ENCODE results near the gene PSMD12. TPM values are rescaled to one million over a fixed set of nuclear protein-coding genes. Genes with fewer than 3 reads are reported as not detected.
A peak's percentile ranks its signal among the peaks of the same experiment; 100 is the strongest.
"Not testable (repeated sequence)": the region's sequence is repeated elsewhere in the genome, so short reads cannot be mapped to it uniquely, and the experiment has no call there.

PSMD12 gene
- total and polyA plus RNA-seq, 2 experiments from 2014 or later, result 16.6 to 44.1 TPM

DNA sequence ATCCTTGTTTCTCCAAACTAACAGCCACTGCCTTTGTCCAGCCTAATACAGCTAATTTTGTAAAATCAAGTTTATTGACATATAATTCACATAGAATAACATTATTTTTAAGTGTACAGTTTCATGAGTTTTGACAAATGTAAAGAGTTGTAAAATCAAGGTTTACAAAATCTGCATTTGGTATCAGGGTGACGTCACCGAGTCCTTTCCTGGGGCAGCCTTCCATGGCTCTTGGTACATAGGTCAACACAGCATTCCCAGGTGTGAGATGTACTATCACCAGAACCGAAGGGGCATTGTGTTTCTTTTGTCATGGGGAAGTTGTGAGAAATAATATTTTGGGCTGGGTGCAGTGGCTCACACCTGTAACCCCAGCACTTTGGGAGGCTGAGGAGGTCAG lies 42.9 kb downstream of the PSMD12 start:
- TF ChIP-seq, protein P1, sequence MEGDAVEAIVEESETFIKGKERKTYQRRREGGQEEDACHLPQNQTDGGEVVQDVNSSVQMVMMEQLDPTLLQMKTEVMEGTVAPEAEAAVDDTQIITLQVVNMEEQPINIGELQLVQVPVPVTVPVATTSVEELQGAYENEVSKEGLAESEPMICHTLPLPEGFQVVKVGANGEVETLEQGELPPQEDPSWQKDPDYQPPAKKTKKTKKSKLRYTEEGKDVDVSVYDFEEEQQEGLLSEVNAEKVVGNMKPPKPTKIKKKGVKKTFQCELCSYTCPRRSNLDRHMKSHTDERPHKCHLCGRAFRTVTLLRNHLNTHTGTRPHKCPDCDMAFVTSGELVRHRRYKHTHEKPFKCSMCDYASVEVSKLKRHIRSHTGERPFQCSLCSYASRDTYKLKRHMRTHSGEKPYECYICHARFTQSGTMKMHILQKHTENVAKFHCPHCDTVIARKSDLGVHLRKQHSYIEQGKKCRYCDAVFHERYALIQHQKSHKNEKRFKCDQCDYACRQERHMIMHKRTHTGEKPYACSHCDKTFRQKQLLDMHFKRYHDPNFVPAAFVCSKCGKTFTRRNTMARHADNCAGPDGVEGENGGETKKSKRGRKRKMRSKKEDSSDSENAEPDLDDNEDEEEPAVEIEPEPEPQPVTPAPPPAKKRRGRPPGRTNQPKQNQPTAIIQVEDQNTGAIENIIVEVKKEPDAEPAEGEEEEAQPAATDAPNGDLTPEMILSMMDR (IDR thresholded peaks at IDR 0.05; ENCODE audit: low read depth, low read length), result no peak
- Histone ChIP-seq H3K4me3 (no peak overlapping the region), H3K27me3 (no peaks in the 10 kb centered on the region), H3K4me1 (ENCODE audit: low read depth) (peaks cover 4% of the 10 kb centered on the region), H3K36me3 (no peaks in the 10 kb centered on the region), H3K27ac (no peak overlapping the region), H3K9me3 (ENCODE audit: low read depth) (no peaks in the 10 kb centered on the region)
- no peak for DNase-seq (ENCODE audit: low read depth in 1 of 2, low spot score in 1 of 2)

DNA sequence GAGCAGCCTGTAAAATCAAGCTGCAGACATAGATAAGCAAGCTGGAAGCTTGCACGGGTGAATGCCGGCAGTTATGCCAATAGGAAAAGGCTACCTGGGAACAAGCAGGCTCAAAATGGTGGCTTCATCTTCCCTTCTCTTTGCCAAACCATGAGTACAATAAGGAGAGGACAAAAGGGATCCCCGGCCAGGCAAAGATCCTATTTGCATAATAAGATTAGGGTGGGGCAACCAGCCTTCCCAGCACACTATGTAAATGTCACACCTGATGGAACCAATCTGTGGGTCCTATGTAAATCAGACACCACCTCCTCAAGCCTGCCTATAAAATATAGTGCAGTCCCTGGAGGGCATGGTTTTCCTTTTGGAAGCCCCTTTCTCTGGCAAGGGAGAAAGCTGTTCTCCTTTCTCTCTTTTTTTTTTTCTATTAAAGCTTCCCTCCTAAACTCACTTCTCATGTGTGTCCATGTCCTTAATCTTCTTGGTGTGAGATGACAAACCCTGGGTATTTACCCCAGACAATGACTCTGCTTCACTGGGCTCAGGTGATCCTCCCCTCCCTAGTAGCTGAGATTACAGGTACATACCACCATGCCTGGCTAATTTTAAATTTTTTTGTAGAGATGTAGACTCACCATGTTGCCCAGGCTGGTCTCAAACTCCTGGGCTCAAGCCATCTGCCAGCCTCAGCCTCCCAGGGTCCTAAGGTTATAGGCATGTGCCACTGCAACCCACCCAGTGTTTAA lies 44.2 kb downstream of the PSMD12 start:
- Histone ChIP-seq H3K36me3 (no peaks in the 10 kb centered on the region), H3K4me3 (no peak overlapping the region), H3K27ac (no peak overlapping the region), H3K27me3 (no peaks in the 10 kb centered on the region), H3K4me1 (ENCODE audit: low read depth) (peaks cover 4% of the 10 kb centered on the region), H3K9me3 (ENCODE audit: low read depth) (no peaks in the 10 kb centered on the region)
- TF ChIP-seq, protein P1 (IDR thresholded peaks at IDR 0.05; ENCODE audit: low read depth, low read length), result no peak
- peak in 1 of 2 donors; percentile 49 for DNase-seq (ENCODE audit: low read depth in 1 of 2, low spot score in 1 of 2)

DNA sequence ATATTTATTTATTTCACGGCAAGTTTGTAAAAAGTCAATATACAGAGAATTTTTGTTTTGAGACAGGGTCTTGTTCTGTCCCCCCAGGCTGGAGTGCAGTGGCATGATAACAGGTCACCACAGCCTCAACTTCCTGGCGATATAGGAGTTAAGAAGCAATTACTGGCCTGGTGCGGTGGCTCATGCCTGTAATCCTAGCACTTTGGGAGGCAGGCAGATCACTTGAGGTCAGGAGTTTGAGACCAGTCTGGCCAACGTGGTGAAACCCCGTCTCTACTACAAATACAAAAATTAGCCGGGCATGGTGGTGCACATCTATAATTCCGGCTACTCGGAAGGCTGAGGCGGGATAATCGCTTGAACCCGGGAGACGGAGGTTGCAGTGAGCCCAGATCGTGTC lies 44.9 kb downstream of the PSMD12 start:
- H3K4me1 ChIP-seq (ENCODE audit: low read depth); H3K9me3 ChIP-seq (ENCODE audit: low read depth); H3K4me3 ChIP-seq; H3K36me3 ChIP-seq; H3K27ac ChIP-seq; H3K27me3 ChIP-seq; DNase-seq (ENCODE audit: low read depth in 1 of 2, low spot score in 1 of 2): not testable (repeated sequence)

DNA sequence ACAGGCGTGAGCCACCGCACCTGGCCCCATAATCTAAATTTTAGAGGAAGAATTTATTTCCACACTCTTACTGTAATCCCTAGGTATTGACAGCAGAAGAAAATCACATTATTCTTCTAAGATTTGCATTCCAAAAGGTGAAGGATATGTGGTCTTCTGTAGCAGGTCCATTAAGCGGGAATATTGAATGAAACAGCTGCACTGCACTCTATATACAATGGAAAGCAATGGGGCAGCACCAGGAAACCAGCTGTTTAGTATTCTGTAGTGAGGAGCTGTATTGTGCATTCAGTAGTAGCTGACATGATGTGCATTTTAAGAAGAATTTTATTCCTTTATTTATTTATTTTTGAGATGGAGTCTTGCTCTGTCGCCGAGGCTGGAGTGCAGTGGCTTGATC lies 49.6 kb downstream of the PSMD12 start:
- H3K36me3 ChIP-seq, result no peaks in the 10 kb centered on the region
- TF ChIP-seq, protein P1 (IDR thresholded peaks at IDR 0.05; ENCODE audit: low read depth, low read length), result no peak
- H3K27me3 ChIP-seq, result no peaks in the 10 kb centered on the region
- no peak overlapping the region for H3K4me3 ChIP-seq
- H3K27ac ChIP-seq, result no peak overlapping the region
- DNase-seq (ENCODE audit: low read depth in 1 of 2, low spot score in 1 of 2), result no peak
- no peaks in the 10 kb centered on the region for H3K9me3 ChIP-seq (ENCODE audit: low read depth)
- H3K4me1 ChIP-seq (ENCODE audit: low read depth), result no peaks in the 10 kb centered on the region

DNA sequence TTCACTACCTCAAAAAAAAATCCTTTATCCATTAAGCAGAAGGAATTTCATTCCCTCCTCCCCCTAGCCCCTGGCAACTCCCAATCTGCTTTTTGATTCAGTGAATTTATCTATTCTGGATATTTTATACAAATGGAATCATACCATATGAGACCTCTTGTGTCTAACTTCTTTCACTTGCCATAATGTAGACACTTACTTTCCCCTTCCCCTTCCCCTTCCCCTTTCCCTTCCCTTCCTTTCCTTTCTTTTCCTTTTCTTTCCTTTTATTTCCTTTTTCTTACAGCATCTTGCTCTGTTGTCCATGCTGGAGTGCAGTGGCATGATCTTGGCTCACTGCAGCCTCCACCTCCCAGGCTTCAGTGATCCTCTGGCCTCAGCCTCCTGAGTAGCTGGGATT lies 50.5 kb downstream of the PSMD12 start:
- Histone ChIP-seq H3K27me3 (no peaks in the 10 kb centered on the region), H3K9me3 (ENCODE audit: low read depth) (no peaks in the 10 kb centered on the region), H3K36me3 (no peaks in the 10 kb centered on the region), H3K4me1 (ENCODE audit: low read depth) (no peaks in the 10 kb centered on the region), H3K27ac (no peak overlapping the region), H3K4me3 (no peak overlapping the region)
- TF ChIP-seq, protein P1 (IDR thresholded peaks at IDR 0.05; ENCODE audit: low read depth, low read length), result no peak
- no peak for DNase-seq (ENCODE audit: low read depth in 1 of 2, low spot score in 1 of 2)

DNA sequence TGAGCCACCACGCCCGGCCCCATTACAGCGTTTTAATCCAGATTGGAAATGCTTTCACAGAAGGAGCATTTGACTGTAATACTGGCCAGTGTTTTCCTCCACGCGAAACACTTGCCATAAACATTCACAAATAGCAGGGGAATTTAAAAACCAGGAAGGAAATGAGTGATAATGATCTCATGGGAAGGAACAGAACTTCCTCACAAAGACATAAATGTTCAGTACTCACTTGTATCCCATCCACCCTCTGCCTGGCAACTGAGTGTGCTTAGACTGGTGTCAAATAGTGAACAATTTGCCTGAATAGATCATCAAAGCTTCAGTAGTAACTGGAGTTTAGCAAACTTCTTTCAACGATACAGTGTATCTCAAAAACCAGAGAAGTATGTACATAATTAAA lies 54.1 kb downstream of the PSMD12 start:
- TF ChIP-seq, protein P1 (IDR thresholded peaks at IDR 0.05; ENCODE audit: low read depth, low read length), result no peak
- Histone ChIP-seq H3K27me3 (no peaks in the 10 kb centered on the region), H3K4me1 (ENCODE audit: low read depth) (no peaks in the 10 kb centered on the region), H3K27ac (no peak overlapping the region), H3K9me3 (ENCODE audit: low read depth) (no peaks in the 10 kb centered on the region), H3K4me3 (no peak overlapping the region), H3K36me3 (no peaks in the 10 kb centered on the region)
- DNase-seq (ENCODE audit: low read depth in 1 of 2, low spot score in 1 of 2), result no peak

Measured in cardiac muscle cell (in vitro differentiated cells and primary cell).